GM23248 (cell line): ENCODE measurements around the gene SH3PXD2A. TPM values are rescaled to one million over a fixed set of nuclear protein-coding genes. Genes with fewer than 3 reads are reported as not detected.
A peak's percentile ranks its signal among the peaks of the same experiment; 100 is the strongest.

Source experiments
- DNase-seq: peaks from one replicate; pipeline ENCODE4 v3.0.0-alpha.2; 2015
- H2AFZ ChIP-seq: fragments of 200-600 bp; sonication (generic); 2 replicates; pipeline ENCODE4 v1.6.1; 2016; ENCODE audit warnings: antibody characterized with exemption
- H3F3A ChIP-seq: fragments of 200-600 bp; sonication (generic); 2 replicates; pipeline ENCODE4 v1.6.1; 2016; ENCODE audit warnings: mild to moderate bottlenecking, antibody characterized with exemption, mixed run types; ENCODE audit not compliant: insufficient read depth
- H3K27ac ChIP-seq: fragments of 200-600 bp; sonication (generic); 2 replicates; pipeline ENCODE4 v1.5.1; 2016; ENCODE audit warnings: mild to moderate bottlenecking
- H3K27me3 ChIP-seq: fragments of 200-600 bp; sonication (generic); replicated peaks from 2 replicates; pipeline ENCODE4 v1.6.1; 2016; ENCODE audit warnings: mild to moderate bottlenecking; ENCODE audit not compliant: insufficient read depth
- H3K36me3 ChIP-seq: fragments of 200-600 bp; sonication (generic); 2 replicates; pipeline ENCODE4 v1.6.1; 2016; ENCODE audit warnings: low read depth, mild to moderate bottlenecking
- H3K4me1 ChIP-seq: fragments of 200-600 bp; sonication (generic); 2 replicates; pipeline ENCODE4 v1.6.1; 2016; ENCODE audit warnings: mild to moderate bottlenecking; ENCODE audit not compliant: insufficient read depth
- H3K4me2 ChIP-seq: fragments of 200-600 bp; sonication (generic); one replicate; pipeline ENCODE4 v1.6.1; 2016; ENCODE audit warnings: mild to moderate bottlenecking; ENCODE audit not compliant: unreplicated experiment
- H3K4me3 ChIP-seq: fragments of 200-600 bp; sonication (generic); 2 replicates; pipeline ENCODE4 v1.5.1; 2016; ENCODE audit warnings: mild to moderate bottlenecking
- H3K79me2 ChIP-seq: fragments of 200-600 bp; sonication (generic); 2 replicates; pipeline ENCODE4 v1.6.1; 2016; ENCODE audit warnings: mild to moderate bottlenecking; ENCODE audit not compliant: insufficient read depth
- H3K9ac ChIP-seq: fragments of 200-600 bp; sonication (generic); 2 replicates; pipeline ENCODE4 v1.6.1; 2016; ENCODE audit warnings: mild to moderate bottlenecking
- H3K9me2 ChIP-seq: fragments of 200-600 bp; sonication (generic); 2 replicates; pipeline ENCODE4 v1.6.1; 2016; ENCODE audit warnings: mixed run types, mild to moderate bottlenecking, moderate library complexity; ENCODE audit not compliant: insufficient read depth
- H3K9me3 ChIP-seq: fragments of 200-600 bp; sonication (generic); one replicate; pipeline ENCODE4 v1.6.1; 2017; ENCODE audit warnings: low read depth
- H4K20me1 ChIP-seq: fragments of 200-600 bp; sonication (generic); 2 replicates; pipeline ENCODE4 v1.6.0; 2016; ENCODE audit not compliant: insufficient read depth
- EZH2 ChIP-seq: fragments of 200-600 bp; sonication (generic); IDR thresholded peaks from 2 replicates; pipeline ENCODE4 v1.6.1; 2018; ENCODE audit warnings: antibody characterized with exemption, mild to moderate bottlenecking; ENCODE audit not compliant: insufficient read depth, poor library complexity, severe bottlenecking
- EZH2phosphoT487 ChIP-seq: fragments of 200-600 bp; sonication (generic); IDR thresholded peaks from 2 replicates; pipeline ENCODE4 v1.6.1; 2018; ENCODE audit warnings: antibody characterized with exemption, moderate library complexity, mild to moderate bottlenecking, low read depth; ENCODE audit not compliant: insufficient read depth
- WGBS, 2 experiments: methylation state at CpG; one replicate each; pipeline ENCODE4 v1.1.6; 2015 to 2017; ENCODE audit warnings: low lambda C conversion rate in 2 of 2, low coverage in 1 of 2; ENCODE audit errors: missing lambda C conversion rate in 2 of 2; 5-methylcytosine and 5-hydroxymethylcytosine counted together
- in situ Hi-C: fragments of 300-500 bp; cut with MboI; formaldehyde crosslinking; loops from 2 replicates; pipeline ENCODE4 v1.15.0; 2020
- polyA plus RNA-seq: library from polyadenylated mRNA; unstranded; fragments of >200 nt; fragmentation: Nextera tagmentation; extraction: Ambion mirVana; gene quantifications from 2 replicates; pipeline ENCODE4 v1.2.1, GENCODE V29; 2016
- total RNA-seq: library from RNA; depleted of rRNA; stranded (reverse); fragments of >200 nt; shearing (Covaris generic); gene quantifications from 2 replicates; pipeline ENCODE4 v1.2.3, GENCODE V29; 2014

The SH3PXD2A gene
- total and polyA plus RNA-seq, 2 experiments from 2014 or later, result 34.0 to 58.0 TPM

- WGBS, 2 experiments, result 76 to 77% methylated on average over 15 of the region's 15 CpGs
- peak; percentile 61 for DNase-seq
- H3K4me3 ChIP-seq, result no peak overlapping the region
- H3K4me2 ChIP-seq, result no peak overlapping the region
- no peak overlapping the region for H3K27ac ChIP-seq
- no peaks in the 10 kb centered on the region for H4K20me1 ChIP-seq
- no peaks in the 10 kb centered on the region for H3K9me3 ChIP-seq
- no peak overlapping the region for H3K9ac ChIP-seq
- no peaks in the 10 kb centered on the region for H3K4me1 ChIP-seq
- no peaks in the 10 kb centered on the region for H3K27me3 ChIP-seq
- in situ Hi-C loops, result no loop called here
- H3F3A ChIP-seq, result peaks cover 43% of the 10 kb centered on the region
- H3K36me3 ChIP-seq, result no peaks in the 10 kb centered on the region
- TF ChIP-seq EZH2phosphoT487 (no peak), EZH2 (no peak)
- no peaks in the 10 kb centered on the region for H3K9me2 ChIP-seq
- H2AFZ ChIP-seq, result no peak overlapping the region
- no peaks in the 10 kb centered on the region for H3K79me2 ChIP-seq
Observed at GRCh38 chr10:103592186-103593021, 263.0 kb downstream of the SH3PXD2A start.

- no peak for DNase-seq
- H3K9me2 ChIP-seq, result no peaks in the 10 kb centered on the region
- H3K4me2 ChIP-seq, result no peak overlapping the region
- 93 to 95% methylated on average over 5 to 6 of the region's 6 CpGs for whole genome bisulfite sequencing, 2 experiments
- H3K9ac ChIP-seq, result no peak overlapping the region
- H3K36me3 ChIP-seq, result no peaks in the 10 kb centered on the region
- no peaks in the 10 kb centered on the region for H3K9me3 ChIP-seq
- no peaks in the 10 kb centered on the region for H3K79me2 ChIP-seq
- in situ Hi-C loops, result no loop called here
- H2AFZ ChIP-seq, result no peak overlapping the region
- TF ChIP-seq EZH2 (no peak), EZH2phosphoT487 (no peak)
- H3K27ac ChIP-seq, result no peak overlapping the region
- no peaks in the 10 kb centered on the region for H3K27me3 ChIP-seq
- no peaks in the 10 kb centered on the region for H4K20me1 ChIP-seq
- H3K4me3 ChIP-seq, result no peak overlapping the region
- peaks cover 28% of the 10 kb centered on the region for H3F3A ChIP-seq
- no peaks in the 10 kb centered on the region for H3K4me1 ChIP-seq
Observed at GRCh38 chr10:103590744-103591291, 264.6 kb downstream of the SH3PXD2A start.

GRCh38 chr10:103590060-103590459, 265.3 kb downstream of the SH3PXD2A start:
- Histone ChIP-seq H3K9me3 (no peaks in the 10 kb centered on the region), H3K4me1 (no peaks in the 10 kb centered on the region), H2AFZ (no peak overlapping the region), H3K36me3 (no peaks in the 10 kb centered on the region), H3K4me3 (no peak overlapping the region), H3K9me2 (no peaks in the 10 kb centered on the region), H3K9ac (no peak overlapping the region), H3F3A (peaks cover 21% of the 10 kb centered on the region; the same call in 1 of the 2 replicates), H4K20me1 (no peaks in the 10 kb centered on the region), H3K79me2 (no peaks in the 10 kb centered on the region), H3K4me2 (no peak overlapping the region), H3K27ac (no peak overlapping the region), H3K27me3 (no peaks in the 10 kb centered on the region)
- WGBS, 2 experiments, result 90 to 94% methylated on average over 18 to 20 of the region's 20 CpGs
- TF ChIP-seq EZH2 (no peak), EZH2phosphoT487 (no peak)
- in situ Hi-C loops, result no loop called here
- no peak for DNase-seq

- TF ChIP-seq EZH2phosphoT487, result no peak
- TF ChIP-seq EZH2, result no peak
- Histone ChIP-seq H3K27ac (no peak overlapping the region), H3K4me3 (no peak overlapping the region), H3K4me1 (no peaks in the 10 kb centered on the region), H3K36me3 (no peaks in the 10 kb centered on the region), H3K9ac (no peak overlapping the region), H3K4me2 (no peak overlapping the region), H4K20me1 (no peaks in the 10 kb centered on the region), H3K27me3 (no peaks in the 10 kb centered on the region), H3K9me2 (no peaks in the 10 kb centered on the region), H3K79me2 (no peaks in the 10 kb centered on the region), H2AFZ (no peak overlapping the region), H3F3A (peaks cover 11% of the 10 kb centered on the region; the same call in 1 of the 2 replicates), H3K9me3 (no peaks in the 10 kb centered on the region)
- no peak for DNase-seq
- in situ Hi-C loops, result no loop called here
- 84 to 86% methylated on average over 15 of the region's 15 CpGs for WGBS, 2 experiments
Observed at GRCh38 chr10:103589074-103589630, 266.2 kb downstream of the SH3PXD2A start.
